ENCODE results near the gene SLC7A14. TPM values are rescaled to one million over a fixed set of nuclear protein-coding genes. Genes with fewer than 3 reads are reported as not detected.

The SLC7A14 gene
- total and polyA plus RNA-seq, 2 of the 13 experiments (the other 11 are each of a cell fraction or from before 2014, with no cell fraction given), result not detected

DNA sequence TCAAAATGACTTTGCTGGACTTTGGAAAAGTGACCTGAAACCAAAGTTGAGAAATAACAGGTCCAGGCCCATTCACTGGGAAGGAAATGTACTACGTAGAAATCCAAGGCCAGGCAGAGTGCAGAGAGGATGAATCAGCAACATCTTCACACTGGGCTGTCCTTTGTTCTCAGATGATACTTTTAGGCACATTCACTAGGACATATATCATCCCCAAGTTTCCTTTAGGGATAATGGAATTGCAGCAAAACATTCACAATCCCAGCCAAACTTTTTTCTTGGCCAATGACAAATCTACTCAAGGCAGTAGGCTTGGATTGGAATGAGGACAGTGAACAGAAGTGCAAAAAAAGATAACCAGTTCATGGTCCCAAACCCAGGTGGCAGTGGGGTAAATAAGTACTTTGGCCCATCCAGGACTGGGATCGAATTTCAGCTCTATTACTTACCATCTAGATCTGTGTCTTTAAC, 92.1 kb downstream of the SLC7A14 start (continued):
- TF ChIP-seq THAP11 (CRISPR knock-in tag; IDR thresholded peaks at IDR 0.05) (peak; percentile 25; the same call in 1 of the 2 replicates), ZFP37 (CRISPR knock-in tag; IDR thresholded peaks at IDR 0.05; ENCODE audit: borderline replicate concordance) (0 out of 2 replicates have a peak, but pooled peaks have one; percentile 28), E2F5 (CRISPR knock-in tag; conservative IDR thresholded peaks at IDR 0.05) (no peak), ZFX (CRISPR knock-in tag; IDR thresholded peaks at IDR 0.05; ENCODE audit: low read depth) (peak; percentile 36; the same call in 1 of the 2 replicates), ZNF710 (CRISPR knock-in tag; IDR thresholded peaks at IDR 0.05; ENCODE audit: borderline replicate concordance) (peak; percentile 33; the same call in 1 of the 2 replicates), SRSF9 (IDR thresholded peaks at IDR 0.05; ENCODE audit: borderline replicate concordance, insufficient read depth, low read depth, low read length, poor library complexity, severe bottlenecking) (no peak)

DNA sequence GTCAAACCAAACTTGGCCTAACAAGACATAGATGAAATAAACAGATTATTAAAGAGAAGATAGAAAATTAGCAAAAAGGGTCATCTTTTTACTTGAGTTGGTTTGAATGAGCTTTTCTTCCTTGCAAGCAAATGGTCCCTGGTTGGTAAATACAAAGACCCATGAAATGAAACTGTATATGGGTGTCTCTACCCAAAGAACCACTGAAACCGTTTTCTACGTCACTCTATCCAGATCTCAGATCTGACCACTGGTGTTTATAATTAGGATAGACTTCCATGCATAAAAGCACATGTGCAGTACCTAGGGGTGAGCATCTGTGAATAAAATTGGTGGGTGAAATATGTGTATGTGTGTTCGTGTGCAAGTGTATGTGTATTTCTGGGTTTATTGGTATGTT, 94.0 kb downstream of the SLC7A14 start:
- no peak for FAIRE-seq
- in situ Hi-C loops (cut with HindIII; ENCODE audit: extremely low pct_ligation_motif_present, low pct_unique_long_range_greater_than_20kb), result no loop called here
- no peaks in the 10 kb centered on the region for H3K9me3 ChIP-seq (ENCODE audit: low read length)
- BruUV-seq (replicated peaks), result no TSS peak
- CTCF ChIA-PET (ENCODE audit: low intra/inter-chr PET ratio, low total read pairs), result no interaction called here
- no peak for DNase-seq (ENCODE audit: low spot score)
- no peak overlapping the region for H2AFZ ChIP-seq (ENCODE audit: low read length)
- peaks cover 70% of the 10 kb centered on the region for H3K4me1 ChIP-seq (ENCODE audit: insufficient read depth, low read length)
- no peak overlapping the region for H3K4me2 ChIP-seq (ENCODE audit: low read depth, low read length)
- 99% methylated on average over 3 of the region's 3 CpGs for WGBS (ENCODE audit: low lambda C conversion rate)
- H3K27me3 ChIP-seq (ENCODE audit: control insufficient read depth in 1 of 2, insufficient read depth in 2 of 2, low read length in 2 of 2), result no peaks in the 10 kb centered on the region
- no peak overlapping the region for H3K27ac ChIP-seq (ENCODE audit: extremely low read length, insufficient read depth, low read length)
- no peak for ATAC-seq
- H3K4me3 ChIP-seq (replicated peaks in 1 of 3; ENCODE audit: insufficient read depth in 1 of 3, low read depth in 2 of 3, low read length in 3 of 3), result no peak overlapping the region
- POLR2A ChIA-PET, result no interaction called here
- intact Hi-C loops (cut with micrococcal nuclease; ENCODE audit: unreplicated experiment), result loop anchor here (10.0 kb wide), 1 partner anchor 313 kb away; no protein-coding TSS in a partner anchor
- H3K36me3 ChIP-seq (replicated peaks in 1 of 2; ENCODE audit: control insufficient read depth in 1 of 2, insufficient read depth in 2 of 2, low read length in 2 of 2), result no peaks in the 10 kb centered on the region
- no peak overlapping the region for H3K9ac ChIP-seq (ENCODE audit: insufficient read depth, low read depth, low read length)
- H4K20me1 ChIP-seq (ENCODE audit: insufficient read depth, low read length), result no peaks in the 10 kb centered on the region
- no peaks in the 10 kb centered on the region for H3K79me2 ChIP-seq (ENCODE audit: insufficient read depth, low read length)
- TF ChIP-seq ZMAT3 (CRISPR knock-in tag; conservative IDR thresholded peaks at IDR 0.05) (no peak), ZNF552 (CRISPR knock-in tag; IDR thresholded peaks at IDR 0.05; ENCODE audit: borderline replicate concordance) (no peak), MAX (IDR thresholded peaks at IDR 0.05) (no peak), SMARCC2 (IDR thresholded peaks at IDR 0.05) (no peak), AFF4 (CRISPR knock-in tag; IDR thresholded peaks at IDR 0.05) (no peak), SOX13 (IDR thresholded peaks at IDR 0.05) (no peak), SOX13 (CRISPR knock-in tag; conservative IDR thresholded peaks at IDR 0.05 in 1 of 2, IDR thresholded peaks at IDR 0.05 in 1 of 2) (no peak), ZNF761 (CRISPR knock-in tag; conservative IDR thresholded peaks at IDR 0.05) (no peak), HOXA3 (CRISPR knock-in tag; IDR thresholded peaks at IDR 0.05) (no peak), NFE2L2 (IDR thresholded peaks at IDR 0.05; ENCODE audit: low read length) (no peak)
